SU-DHL-6 (cell line): Measurements from ENCODE around the gene CLDN11.

ENCODE experiments used
- H2AFZ ChIP-seq: fragments of 200-600 bp; sonication (generic); 2 replicates; pipeline ENCODE4 v1.6.1; 2014; ENCODE audit warnings: low read depth, mild to moderate bottlenecking, moderate library complexity, mixed read lengths, antibody characterized with exemption, low read length; ENCODE audit not compliant: severe bottlenecking
- H3F3A ChIP-seq: fragments of 200-600 bp; shearing (Covaris generic); 2 replicates; pipeline ENCODE4 v1.6.0; 2016; ENCODE audit warnings: antibody characterized with exemption, mild to moderate bottlenecking; ENCODE audit not compliant: insufficient read depth
- H3K27ac ChIP-seq: fragments of 200-600 bp; sonication (generic); 2 replicates; pipeline ENCODE4 v1.5.1; 2016; ENCODE audit warnings: low read depth, mild to moderate bottlenecking, low read length, moderate library complexity, mixed read lengths
- H3K27me3 ChIP-seq: fragments of 200-600 bp; sonication (generic), shearing (Covaris generic); 2 replicates; pipeline ENCODE4 v1.6.0; 2014; ENCODE audit warnings: mild to moderate bottlenecking, low read length
- H3K36me3 ChIP-seq: fragments of 200-600 bp; sonication (generic); 2 replicates; pipeline ENCODE4 v1.6.1; 2014; ENCODE audit warnings: mild to moderate bottlenecking, low read length, mixed read lengths
- H3K4me2 ChIP-seq: fragments of 300-600, 200-600 bp; shearing (Covaris generic), sonication (generic); 2 replicates; pipeline ENCODE4 v1.6.0; 2014; ENCODE audit warnings: low read length, low read depth, mild to moderate bottlenecking; ENCODE audit not compliant: poor library complexity, severe bottlenecking
- H3K4me3 ChIP-seq: fragments of 200-600 bp; sonication (generic); 2 replicates; pipeline ENCODE4 v1.5.1; 2014; ENCODE audit warnings: antibody characterized with exemption, low read length, mild to moderate bottlenecking, mixed read lengths; ENCODE audit not compliant: insufficient read depth, poor library complexity, severe bottlenecking
- H3K79me2 ChIP-seq: fragments of 200-600 bp; sonication (generic); 2 replicates; pipeline ENCODE4 v1.6.1; 2014; ENCODE audit warnings: mild to moderate bottlenecking, low read length, moderate library complexity; ENCODE audit not compliant: insufficient read depth
- H3K9ac ChIP-seq: fragments of 200-600 bp; sonication (generic); 2 replicates; pipeline ENCODE4 v1.7.0; 2014; ENCODE audit warnings: mild to moderate bottlenecking, low read length
- H3K9me2 ChIP-seq: fragments of 200-600 bp; sonication (generic); replicated peaks from 2 replicates; pipeline ENCODE4 v1.6.1; 2014; ENCODE audit warnings: low read length; ENCODE audit not compliant: insufficient read depth
- H3K9me3 ChIP-seq: fragments of 200-600 bp; sonication (generic); 2 replicates; pipeline ENCODE4 v1.6.1; 2014; ENCODE audit warnings: low read length, mixed read lengths; ENCODE audit not compliant: insufficient read depth
- H4K20me1 ChIP-seq: fragments of 200-600 bp; sonication (generic); 2 replicates; pipeline ENCODE4 v1.6.1; 2014; ENCODE audit warnings: low read depth, mild to moderate bottlenecking, antibody characterized with exemption, low read length, moderate library complexity, mixed read lengths
- EZH2phosphoT487 ChIP-seq: fragments of 200-600 bp; sonication (generic), shearing (Covaris generic); conservative IDR thresholded peaks from 2 replicates; pipeline ENCODE4 v1.6.1; 2018; ENCODE audit warnings: mild to moderate bottlenecking, antibody characterized with exemption, low read length, moderate library complexity, mixed read lengths
- TF ChIP-seq, protein P1 (sequence below): fragments of 200-600 bp; sonication (generic); IDR thresholded peaks from one replicate; pipeline ENCODE4 v1.5.1; 2017; ENCODE audit warnings: antibody characterized with exemption, mild to moderate bottlenecking, low read length, moderate library complexity; ENCODE audit not compliant: insufficient read depth, poor library complexity, severe bottlenecking

CLDN11 gene

DNA sequence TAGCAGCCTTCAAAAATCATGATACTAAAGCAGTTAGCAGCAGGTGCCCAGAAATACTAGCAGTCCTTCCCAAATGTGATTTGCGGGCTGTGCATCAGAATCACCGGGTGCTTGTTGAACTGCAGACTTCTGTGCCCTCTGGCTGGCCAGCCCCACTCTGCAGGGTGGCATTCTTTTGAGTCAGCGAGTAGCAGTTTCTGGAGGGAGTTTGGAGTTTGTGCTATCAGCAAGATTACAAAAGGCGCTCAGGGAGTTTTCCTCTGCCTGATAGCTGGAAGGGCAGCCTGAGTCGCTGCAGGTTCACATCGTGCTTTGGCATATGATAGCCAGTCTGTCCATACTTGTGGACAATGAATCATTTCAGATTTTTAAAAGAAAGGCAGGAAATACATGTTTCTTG is 57.6 kb downstream of the CLDN11 start:
- no peaks in the 10 kb centered on the region for H3K9me3 ChIP-seq
- no peaks in the 10 kb centered on the region for H3K27me3 ChIP-seq
- no peak for TF ChIP-seq EZH2phosphoT487
- TF ChIP-seq, protein P1, sequence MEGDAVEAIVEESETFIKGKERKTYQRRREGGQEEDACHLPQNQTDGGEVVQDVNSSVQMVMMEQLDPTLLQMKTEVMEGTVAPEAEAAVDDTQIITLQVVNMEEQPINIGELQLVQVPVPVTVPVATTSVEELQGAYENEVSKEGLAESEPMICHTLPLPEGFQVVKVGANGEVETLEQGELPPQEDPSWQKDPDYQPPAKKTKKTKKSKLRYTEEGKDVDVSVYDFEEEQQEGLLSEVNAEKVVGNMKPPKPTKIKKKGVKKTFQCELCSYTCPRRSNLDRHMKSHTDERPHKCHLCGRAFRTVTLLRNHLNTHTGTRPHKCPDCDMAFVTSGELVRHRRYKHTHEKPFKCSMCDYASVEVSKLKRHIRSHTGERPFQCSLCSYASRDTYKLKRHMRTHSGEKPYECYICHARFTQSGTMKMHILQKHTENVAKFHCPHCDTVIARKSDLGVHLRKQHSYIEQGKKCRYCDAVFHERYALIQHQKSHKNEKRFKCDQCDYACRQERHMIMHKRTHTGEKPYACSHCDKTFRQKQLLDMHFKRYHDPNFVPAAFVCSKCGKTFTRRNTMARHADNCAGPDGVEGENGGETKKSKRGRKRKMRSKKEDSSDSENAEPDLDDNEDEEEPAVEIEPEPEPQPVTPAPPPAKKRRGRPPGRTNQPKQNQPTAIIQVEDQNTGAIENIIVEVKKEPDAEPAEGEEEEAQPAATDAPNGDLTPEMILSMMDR = no peak
- no peaks in the 10 kb centered on the region for H3K36me3 ChIP-seq
- H3K79me2 ChIP-seq = no peaks in the 10 kb centered on the region
- H3K27ac ChIP-seq = no peak overlapping the region
- no peak overlapping the region for H3K4me2 ChIP-seq
- no peak overlapping the region for H2AFZ ChIP-seq
- H3K9me2 ChIP-seq = no peaks in the 10 kb centered on the region
- H4K20me1 ChIP-seq = no peaks in the 10 kb centered on the region
- no peaks in the 10 kb centered on the region for H3F3A ChIP-seq
- H3K4me3 ChIP-seq = no peak overlapping the region
- H3K9ac ChIP-seq = no peak overlapping the region

DNA sequence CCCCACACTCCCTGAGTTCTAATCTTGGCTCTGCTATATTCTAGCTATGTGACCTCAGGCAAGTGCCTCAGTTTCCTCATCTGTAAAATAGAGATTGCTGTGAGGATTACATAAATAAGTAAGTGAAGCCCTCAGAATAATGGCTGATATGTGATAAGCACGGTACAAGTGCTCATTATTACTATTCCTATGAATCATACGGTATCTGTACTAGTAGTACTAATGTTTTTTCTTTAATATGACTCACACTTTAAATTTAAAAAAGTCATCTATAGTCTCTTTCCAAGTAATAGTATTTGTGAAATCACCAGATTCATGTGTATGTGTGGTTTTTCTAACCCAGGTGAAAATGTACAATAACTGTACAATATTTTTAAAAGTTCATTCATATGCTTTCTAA is 58.7 kb downstream of the CLDN11 start:
- Histone ChIP-seq H3K9me2 (no peaks in the 10 kb centered on the region), H3K9ac (no peak overlapping the region), H3K9me3 (no peaks in the 10 kb centered on the region), H3K4me2 (no peak overlapping the region), H3K79me2 (no peaks in the 10 kb centered on the region), H3K4me3 (no peak overlapping the region), H3K36me3 (no peaks in the 10 kb centered on the region), H3K27ac (no peak overlapping the region), H4K20me1 (no peaks in the 10 kb centered on the region), H3K27me3 (no peaks in the 10 kb centered on the region), H2AFZ (no peak overlapping the region), H3F3A (no peaks in the 10 kb centered on the region)
- TF ChIP-seq, protein P1 = no peak
- TF ChIP-seq EZH2phosphoT487 = no peak

DNA sequence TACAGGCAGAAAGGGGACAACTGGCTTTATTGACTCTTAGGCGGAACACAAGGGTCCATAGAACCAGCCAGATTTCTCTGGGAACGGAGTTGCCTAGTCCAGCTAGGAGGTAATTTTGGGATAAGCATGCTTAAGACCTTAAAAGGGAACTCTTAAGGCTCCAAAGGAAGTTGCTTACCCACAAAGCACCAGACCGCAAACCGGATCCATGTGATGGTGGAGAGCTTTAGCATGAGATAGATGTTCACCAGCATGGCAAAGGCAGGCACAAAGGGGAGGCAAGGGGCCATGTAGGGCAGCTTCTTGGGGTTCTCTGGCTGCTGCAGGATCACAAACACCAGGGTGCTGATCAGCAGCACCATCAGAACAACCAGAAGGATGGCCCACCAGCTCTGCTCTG is 61.4 kb downstream of the CLDN11 start:
- H3K27me3 ChIP-seq = no peaks in the 10 kb centered on the region
- no peaks in the 10 kb centered on the region for H3F3A ChIP-seq
- no peaks in the 10 kb centered on the region for H3K9me3 ChIP-seq
- no peak overlapping the region for H3K27ac ChIP-seq
- H3K9ac ChIP-seq = no peak overlapping the region
- no peak overlapping the region for H3K4me3 ChIP-seq
- no peaks in the 10 kb centered on the region for H4K20me1 ChIP-seq
- no peak overlapping the region for H2AFZ ChIP-seq
- H3K79me2 ChIP-seq = no peaks in the 10 kb centered on the region
- H3K36me3 ChIP-seq = no peaks in the 10 kb centered on the region
- no peaks in the 10 kb centered on the region for H3K9me2 ChIP-seq
- no peak overlapping the region for H3K4me2 ChIP-seq
- no peak for TF ChIP-seq EZH2phosphoT487
- TF ChIP-seq, protein P1 = no peak

DNA sequence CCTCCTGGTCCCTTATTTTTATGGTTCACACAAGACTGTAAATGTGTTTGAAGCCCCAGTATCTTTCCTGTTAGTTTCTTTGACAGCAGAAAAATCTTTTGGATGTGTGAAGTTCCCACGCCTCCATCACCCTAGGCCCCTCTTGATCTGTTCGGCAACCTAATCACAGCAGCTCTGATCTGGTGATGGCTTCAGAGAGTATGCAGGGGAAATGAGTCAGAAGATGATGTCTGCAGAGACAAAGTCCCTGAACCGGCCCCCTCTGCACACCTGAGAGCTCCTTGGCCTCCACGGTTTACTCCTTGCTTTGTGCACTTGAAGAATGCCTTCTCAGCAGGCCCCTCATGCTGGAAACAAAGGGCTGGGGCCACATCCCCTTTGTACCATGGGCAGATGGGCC is 63.5 kb downstream of the CLDN11 start:
- H3F3A ChIP-seq = no peaks in the 10 kb centered on the region
- no peaks in the 10 kb centered on the region for H3K9me2 ChIP-seq
- no peaks in the 10 kb centered on the region for H3K36me3 ChIP-seq
- H2AFZ ChIP-seq = no peak overlapping the region
- H3K27me3 ChIP-seq = no peaks in the 10 kb centered on the region
- no peak overlapping the region for H3K4me3 ChIP-seq
- H3K9me3 ChIP-seq = no peaks in the 10 kb centered on the region
- no peak overlapping the region for H3K27ac ChIP-seq
- no peak overlapping the region for H3K4me2 ChIP-seq
- H3K79me2 ChIP-seq = no peaks in the 10 kb centered on the region
- no peak for TF ChIP-seq EZH2phosphoT487
- TF ChIP-seq, protein P1 = no peak
- H4K20me1 ChIP-seq = no peaks in the 10 kb centered on the region
- no peak overlapping the region for H3K9ac ChIP-seq
